Measurements from ENCODE around the gene AMD1. TPM values are rescaled to one million over a fixed set of nuclear protein-coding genes. Genes with fewer than 3 reads are reported as not detected.

The AMD1 gene
- total and polyA plus RNA-seq, 10 of the 15 experiments (the other 5 are each of a cell fraction or from before 2014, with no cell fraction given) = 58.2 to 116 (median 79.3) TPM

- TF ChIP-seq IKZF1 (conservative IDR thresholded peaks at IDR 0.05) (no peak; the same call in 1 of the 2 replicates), ZNF274 (IDR thresholded peaks at IDR 0.05; ENCODE audit: insufficient read depth, insufficient read length) (no peak), RCOR1 (conservative IDR thresholded peaks at IDR 0.05; ENCODE audit: low read depth, low read length) (no peak), KLF5 (IDR thresholded peaks at IDR 0.05; ENCODE audit: partially characterized antibody) (no peak), JUNB (IDR thresholded peaks at IDR 0.05) (no peak), ATF3 (IDR thresholded peaks at IDR 0.05; ENCODE audit: borderline replicate concordance, extremely low read depth, low read depth, low read length) (no peak), ZNF217 (IDR thresholded peaks at IDR 0.05) (no peak), RAD21 (IDR thresholded peaks at IDR 0.05; ENCODE audit: insufficient read depth, low read depth, low read length) (peak; percentile 67), HDAC2 (IDR thresholded peaks at IDR 0.05) (no peak), YY1 (IDR thresholded peaks at IDR 0.05; ENCODE audit: low read depth, low read length) (peak; percentile 69; the same call in 1 of the 2 replicates)
Observed at GRCh38 chr6:110878751-110879522, 4.4 kb downstream of the AMD1 start (continued).

GRCh38 chr6:110880651-110881050 lies 6.1 kb downstream of the AMD1 start:
- H3K79me2 ChIP-seq (ENCODE audit: control insufficient read depth, insufficient read depth, low read length) = peaks cover 99% of the 10 kb centered on the region
- intact Hi-C loops (cut with micrococcal nuclease; ENCODE audit: unreplicated experiment) (no loop called here), in situ Hi-C loops (cut with MboI) (no loop called here)
- ChIA-PET SMC1A (ENCODE audit: uncharacterized antibody, unreplicated experiment) (interaction anchor here (0.8 to 7.2 kb wide), 8 partner anchors 15 to 352 kb away, joined by 3 to 84 read pairs (median 5); partner anchors contain the start of genes CDK19 and RPF2), RAD21 (ENCODE audit: unreplicated experiment) (interaction anchor here (1.0 to 8.2 kb wide), 2 partner anchors 14 to 198 kb away, joined by 4 to 98 read pairs; no protein-coding TSS in a partner anchor), POLR2A (interaction anchor here (0.6 to 0.7 kb wide), 2 partner anchors 64 to 99 kb away, joined by 3 to 4 read pairs; no protein-coding TSS in a partner anchor), CTCF (interaction anchor here (1.4 to 5.3 kb wide), 6 partner anchors 10 to 352 kb away, joined by 3 to 87 read pairs (median 10); partner anchors contain the start of gene CDK19)
- no TSS peak for BruUV-seq (replicated peaks)
- no peaks in the 10 kb centered on the region for H3K9me3 ChIP-seq (replicated peaks; ENCODE audit: control insufficient read depth, insufficient read depth, low read length)
- no peaks in the 10 kb centered on the region for H3K27me3 ChIP-seq (replicated peaks in 1 of 2; ENCODE audit: control insufficient read depth in 2 of 2, insufficient read depth in 2 of 2, low read length in 1 of 2)
- H3K4me3 ChIP-seq = peak overlapping the region; percentile 94
- no peak overlapping the region; the same call in 1 of the 2 replicates for H3K27ac ChIP-seq (ENCODE audit: control insufficient read depth, insufficient read depth)
- FAIRE-seq (no peak), ATAC-seq (no peak), DNase-seq (ENCODE audit: low read depth, low spot score) (no peak)
- H3K36me3 ChIP-seq (ENCODE audit: control insufficient read depth in 2 of 2, insufficient read depth in 2 of 2, low read length in 1 of 2) = no peaks in the 10 kb centered on the region
- 74% methylated on average over 9 of the region's 9 CpGs for WGBS (ENCODE audit: insufficient coverage, insufficient replicate concordance, low lambda C conversion rate, missing lambda C conversion rate)
- TF ChIP-seq SMARCA5 (IDR thresholded peaks at IDR 0.05) (peak; percentile 59; the same call in 1 of the 2 replicates), ATF2 (IDR thresholded peaks at IDR 0.05; ENCODE audit: low read length) (no peak), IKZF1 (conservative IDR thresholded peaks at IDR 0.05) (no peak), NR2F1 (conservative IDR thresholded peaks at IDR 0.05) (peak; percentile 55; the same call in 1 of the 2 replicates), RCOR1 (conservative IDR thresholded peaks at IDR 0.05; ENCODE audit: low read depth, low read length) (no peak), SIN3A (IDR thresholded peaks at IDR 0.05; ENCODE audit: low read depth, low read length) (no peak), TARDBP (IDR thresholded peaks at IDR 0.05; ENCODE audit: borderline replicate concordance) (no peak), USF1 (IDR thresholded peaks at IDR 0.05; ENCODE audit: borderline replicate concordance, extremely low read length, insufficient read depth, low read depth, low read length) (no peak), KAT2A (conservative IDR thresholded peaks at IDR 0.05; ENCODE audit: control insufficient read depth, low read depth, low read length) (no peak)
- H3K4me1 ChIP-seq (ENCODE audit: control insufficient read depth, insufficient read depth, low read length) = peaks cover 59% of the 10 kb centered on the region
- H2AFZ ChIP-seq (ENCODE audit: control insufficient read depth, low read depth, low read length) = no peak overlapping the region
- H3K9ac ChIP-seq (ENCODE audit: control insufficient read depth, insufficient read depth, low read length) = no peak overlapping the region
- H4K20me1 ChIP-seq (ENCODE audit: control insufficient read depth, insufficient read depth) = peaks cover 11% of the 10 kb centered on the region; the same call in 1 of the 2 replicates
- H3K4me2 ChIP-seq (ENCODE audit: control insufficient read depth, insufficient read depth) = peak overlapping the region; percentile 84

Measured in GM12878 (cell line).